Activated naive CD4-positive, alpha-beta T cell (primary cell): Measurements from ENCODE around the gene HIP1R.

Source experiments
- DNase-seq, 4 experiments: peaks; one replicate each; lab custom pipeline; 2025; lab: John Stamatoyannopoulos, UW

HIP1R gene

GRCh38 chr12:122860854-122861586 is 25.8 kb downstream of the HIP1R start:
- DNase-seq = no peak

- DNase-seq = no peak
Measured at GRCh38 chr12:122861587-122861970, 26.3 kb downstream of the HIP1R start.

- DNase-seq = no peak
Measured at GRCh38 chr12:122862110-122862634, 26.9 kb downstream of the HIP1R start.

- DNase-seq = no peak
Measured at GRCh38 chr12:122862872-122863701, 27.8 kb downstream of the HIP1R start.

- DNase-seq = no peak
Measured at GRCh38 chr12:122864894-122865253, 29.6 kb downstream of the HIP1R start.

- DNase-seq = no peak
Measured at GRCh38 chr12:122865268-122866231, 30.3 kb downstream of the HIP1R start.

- no peak for DNase-seq
Measured at GRCh38 chr12:122866379-122866778, 31.1 kb downstream of the HIP1R start.

- DNase-seq = no peak
Measured at GRCh38 chr12:122866950-122867607, 31.8 kb downstream of the HIP1R start.

- DNase-seq = no peak
Measured at GRCh38 chr12:122867691-122868461, 32.6 kb downstream of the HIP1R start.

GRCh38 chr12:122868471-122869177 is 33.4 kb downstream of the HIP1R start:
- DNase-seq = no peak

GRCh38 chr12:122869207-122869973 is 34.1 kb downstream of the HIP1R start:
- DNase-seq = no peak

- DNase-seq = no peak
Measured at GRCh38 chr12:122870163-122870842, 35.0 kb downstream of the HIP1R start.

GRCh38 chr12:122870867-122871664 is 35.8 kb downstream of the HIP1R start:
- no peak for DNase-seq

GRCh38 chr12:122871851-122872780 is 36.9 kb downstream of the HIP1R start:
- DNase-seq = no peak

GRCh38 chr12:122872815-122873361 is 37.6 kb downstream of the HIP1R start:
- DNase-seq = no peak

- DNase-seq = no peak
Measured at GRCh38 chr12:122873540-122873939, 38.3 kb downstream of the HIP1R start.
